GM23248 (cell line): ENCODE results near the gene GBP5. TPM values are rescaled to one million over a fixed set of nuclear protein-coding genes. Genes with fewer than 3 reads are reported as not detected.

Experiments
- DNase-seq: peaks from one replicate; pipeline ENCODE4 v3.0.0-alpha.2; 2015
- H2AFZ ChIP-seq: fragments of 200-600 bp; sonication (generic); 2 replicates; pipeline ENCODE4 v1.6.1; 2016; ENCODE audit warnings: antibody characterized with exemption
- H3F3A ChIP-seq: fragments of 200-600 bp; sonication (generic); 2 replicates; pipeline ENCODE4 v1.6.1; 2016; ENCODE audit warnings: mild to moderate bottlenecking, antibody characterized with exemption, mixed run types; ENCODE audit not compliant: insufficient read depth
- H3K27ac ChIP-seq: fragments of 200-600 bp; sonication (generic); 2 replicates; pipeline ENCODE4 v1.5.1; 2016; ENCODE audit warnings: mild to moderate bottlenecking
- H3K27me3 ChIP-seq: fragments of 200-600 bp; sonication (generic); replicated peaks from 2 replicates; pipeline ENCODE4 v1.6.1; 2016; ENCODE audit warnings: mild to moderate bottlenecking; ENCODE audit not compliant: insufficient read depth
- H3K36me3 ChIP-seq: fragments of 200-600 bp; sonication (generic); 2 replicates; pipeline ENCODE4 v1.6.1; 2016; ENCODE audit warnings: low read depth, mild to moderate bottlenecking
- H3K4me1 ChIP-seq: fragments of 200-600 bp; sonication (generic); 2 replicates; pipeline ENCODE4 v1.6.1; 2016; ENCODE audit warnings: mild to moderate bottlenecking; ENCODE audit not compliant: insufficient read depth
- H3K4me2 ChIP-seq: fragments of 200-600 bp; sonication (generic); one replicate; pipeline ENCODE4 v1.6.1; 2016; ENCODE audit warnings: mild to moderate bottlenecking; ENCODE audit not compliant: unreplicated experiment
- H3K4me3 ChIP-seq: fragments of 200-600 bp; sonication (generic); 2 replicates; pipeline ENCODE4 v1.5.1; 2016; ENCODE audit warnings: mild to moderate bottlenecking
- H3K79me2 ChIP-seq: fragments of 200-600 bp; sonication (generic); 2 replicates; pipeline ENCODE4 v1.6.1; 2016; ENCODE audit warnings: mild to moderate bottlenecking; ENCODE audit not compliant: insufficient read depth
- H3K9ac ChIP-seq: fragments of 200-600 bp; sonication (generic); 2 replicates; pipeline ENCODE4 v1.6.1; 2016; ENCODE audit warnings: mild to moderate bottlenecking
- H3K9me2 ChIP-seq: fragments of 200-600 bp; sonication (generic); 2 replicates; pipeline ENCODE4 v1.6.1; 2016; ENCODE audit warnings: mixed run types, mild to moderate bottlenecking, moderate library complexity; ENCODE audit not compliant: insufficient read depth
- H3K9me3 ChIP-seq: fragments of 200-600 bp; sonication (generic); one replicate; pipeline ENCODE4 v1.6.1; 2017; ENCODE audit warnings: low read depth
- H4K20me1 ChIP-seq: fragments of 200-600 bp; sonication (generic); 2 replicates; pipeline ENCODE4 v1.6.0; 2016; ENCODE audit not compliant: insufficient read depth
- EZH2 ChIP-seq: fragments of 200-600 bp; sonication (generic); IDR thresholded peaks from 2 replicates; pipeline ENCODE4 v1.6.1; 2018; ENCODE audit warnings: antibody characterized with exemption, mild to moderate bottlenecking; ENCODE audit not compliant: insufficient read depth, poor library complexity, severe bottlenecking
- EZH2phosphoT487 ChIP-seq: fragments of 200-600 bp; sonication (generic); IDR thresholded peaks from 2 replicates; pipeline ENCODE4 v1.6.1; 2018; ENCODE audit warnings: antibody characterized with exemption, moderate library complexity, mild to moderate bottlenecking, low read depth; ENCODE audit not compliant: insufficient read depth
- WGBS, 2 experiments: methylation state at CpG; one replicate each; pipeline ENCODE4 v1.1.6; 2015 to 2017; ENCODE audit warnings: low lambda C conversion rate in 2 of 2, low coverage in 1 of 2; ENCODE audit errors: missing lambda C conversion rate in 2 of 2; 5-methylcytosine and 5-hydroxymethylcytosine counted together
- in situ Hi-C: fragments of 300-500 bp; cut with MboI; formaldehyde crosslinking; loops from 2 replicates; pipeline ENCODE4 v1.15.0; 2020
- polyA plus RNA-seq: library from polyadenylated mRNA; unstranded; fragments of >200 nt; fragmentation: Nextera tagmentation; extraction: Ambion mirVana; gene quantifications from 2 replicates; pipeline ENCODE4 v1.2.1, GENCODE V29; 2016
- total RNA-seq: library from RNA; depleted of rRNA; stranded (reverse); fragments of >200 nt; shearing (Covaris generic); gene quantifications from 2 replicates; pipeline ENCODE4 v1.2.3, GENCODE V29; 2014

GBP5 gene
- total and polyA plus RNA-seq, 2 experiments from 2014 or later, result 0.43 to 1.2 TPM

GRCh38 chr1:89277725-89278124 is 5.1 kb upstream of the GBP5 start:
- H3K4me1 ChIP-seq, result peaks cover 14% of the 10 kb centered on the region
- no peak overlapping the region for H3K27ac ChIP-seq
- H4K20me1 ChIP-seq, result no peaks in the 10 kb centered on the region
- no peak overlapping the region for H2AFZ ChIP-seq
- 77 to 78% methylated on average over 3 of the region's 3 CpGs for WGBS, 2 experiments
- H3K79me2 ChIP-seq, result no peaks in the 10 kb centered on the region
- in situ Hi-C loops, result no loop called here
- no peak for DNase-seq
- H3K27me3 ChIP-seq, result no peaks in the 10 kb centered on the region
- no peak overlapping the region for H3K4me3 ChIP-seq
- H3F3A ChIP-seq, result peaks cover 14% of the 10 kb centered on the region
- no peak overlapping the region for H3K9ac ChIP-seq
- TF ChIP-seq EZH2phosphoT487 (no peak), EZH2 (no peak)
- H3K9me2 ChIP-seq, result no peaks in the 10 kb centered on the region
- H3K9me3 ChIP-seq, result no peaks in the 10 kb centered on the region
- no peaks in the 10 kb centered on the region for H3K36me3 ChIP-seq
- H3K4me2 ChIP-seq, result no peak overlapping the region

- WGBS, 2 experiments, result 51 to 59% methylated on average over 3 of the region's 3 CpGs
Observed at GRCh38 chr1:89276690-89277089, 4.0 kb upstream of the GBP5 start.

GRCh38 chr1:89274411-89274857 is 1.8 kb upstream of the GBP5 start:
- peak overlapping the region; percentile 37; the same call in 1 of the 2 replicates for H3K9ac ChIP-seq
- TF ChIP-seq EZH2phosphoT487 (no peak), EZH2 (no peak)
- H3K27me3 ChIP-seq, result no peaks in the 10 kb centered on the region
- H3K4me2 ChIP-seq, result peak overlapping the region; percentile 48
- H3K36me3 ChIP-seq, result no peaks in the 10 kb centered on the region
- H3F3A ChIP-seq, result peaks cover 33% of the 10 kb centered on the region
- peak; percentile 87 for DNase-seq
- 9 to 10% methylated on average over 2 of the region's 2 CpGs for WGBS, 2 experiments
- no peaks in the 10 kb centered on the region for H3K9me2 ChIP-seq
- peak overlapping the region; percentile 55 for H3K27ac ChIP-seq
- peaks cover 31% of the 10 kb centered on the region for H3K4me1 ChIP-seq
- H4K20me1 ChIP-seq, result no peaks in the 10 kb centered on the region
- H3K79me2 ChIP-seq, result no peaks in the 10 kb centered on the region
- peak overlapping the region; percentile 58 for H2AFZ ChIP-seq
- in situ Hi-C loops, result no loop called here
- no peaks in the 10 kb centered on the region for H3K9me3 ChIP-seq
- no peak overlapping the region for H3K4me3 ChIP-seq

More at GRCh38 chr1:89276690-89277089, 4.0 kb upstream of the GBP5 start:
- Histone ChIP-seq H3K27ac (no peak overlapping the region), H2AFZ (no peak overlapping the region), H3K79me2 (no peaks in the 10 kb centered on the region), H4K20me1 (no peaks in the 10 kb centered on the region), H3K27me3 (no peaks in the 10 kb centered on the region), H3K9me2 (no peaks in the 10 kb centered on the region), H3K9ac (no peak overlapping the region), H3K4me2 (no peak overlapping the region), H3K4me3 (no peak overlapping the region), H3K36me3 (no peaks in the 10 kb centered on the region), H3F3A (peaks cover 24% of the 10 kb centered on the region), H3K9me3 (no peaks in the 10 kb centered on the region), H3K4me1 (peaks cover 23% of the 10 kb centered on the region)
- in situ Hi-C loops, result no loop called here
- DNase-seq, result peak; percentile 11
- TF ChIP-seq EZH2, result no peak
- TF ChIP-seq EZH2phosphoT487, result no peak

- WGBS, 2 experiments, result 88 to 94% methylated on average over 7 to 13 of the region's 13 CpGs
- Histone ChIP-seq H3F3A (peaks cover 33% of the 10 kb centered on the region), H3K9me3 (no peaks in the 10 kb centered on the region), H3K27me3 (no peaks in the 10 kb centered on the region), H3K4me2 (no peak overlapping the region), H2AFZ (no peak overlapping the region), H3K79me2 (no peaks in the 10 kb centered on the region), H3K9me2 (no peaks in the 10 kb centered on the region), H3K27ac (no peak overlapping the region), H3K9ac (no peak overlapping the region), H3K4me1 (peaks cover 31% of the 10 kb centered on the region), H4K20me1 (no peaks in the 10 kb centered on the region), H3K36me3 (no peaks in the 10 kb centered on the region), H3K4me3 (no peak overlapping the region)
- in situ Hi-C loops, result no loop called here
- TF ChIP-seq EZH2phosphoT487, result no peak
- no peak for TF ChIP-seq EZH2
- DNase-seq, result no peak
Observed at GRCh38 chr1:89273324-89273778, 691 bp upstream of the GBP5 start.
